MM.1S (cell line): ENCODE results near the gene GNAI2.

Experiments used
- DNase-seq: peaks from one replicate; pipeline ENCODE4 v3.0.0-alpha.2; 2015
- H2AFZ ChIP-seq: fragments of 300-600 bp; sonication (generic); 2 replicates; pipeline ENCODE4 v1.6.0; 2016; ENCODE audit warnings: antibody characterized with exemption, low read length
- H3F3A ChIP-seq: fragments of 300-600 bp; sonication (generic); 2 replicates; pipeline ENCODE4 v1.6.1; 2016; ENCODE audit warnings: mild to moderate bottlenecking, antibody characterized with exemption, low read length, moderate library complexity, mixed read lengths; ENCODE audit not compliant: insufficient read depth
- H3K27ac ChIP-seq: fragments of 300-600 bp; sonication (generic); 2 replicates; pipeline ENCODE4 v1.5.1; 2016; ENCODE audit warnings: mild to moderate bottlenecking, low read length
- H3K27me3 ChIP-seq: fragments of 300-600 bp; sonication (generic); replicated peaks from 2 replicates; pipeline ENCODE4 v1.6.0; 2016; ENCODE audit warnings: low read length; ENCODE audit not compliant: insufficient read depth
- H3K36me3 ChIP-seq: fragments of 300-600 bp; sonication (generic); replicated peaks from 2 replicates; pipeline ENCODE4 v1.6.1; 2016; ENCODE audit warnings: mild to moderate bottlenecking, low read length, mixed read lengths; ENCODE audit not compliant: insufficient read depth
- H3K4me1 ChIP-seq: fragments of 300-600 bp; sonication (generic); 2 replicates; pipeline ENCODE4 v1.6.1; 2016; ENCODE audit warnings: low read length, mixed read lengths
- H3K4me2 ChIP-seq: fragments of 300-600 bp; sonication (generic); 2 replicates; pipeline ENCODE4 v1.6.0; 2016; ENCODE audit warnings: low read depth, low read length
- H3K4me3 ChIP-seq: fragments of 300-600 bp; sonication (generic); 2 replicates; pipeline ENCODE4 v1.5.1; 2016; ENCODE audit warnings: low read length, mixed read lengths
- H3K79me2 ChIP-seq: fragments of 300-600 bp; sonication (generic); 2 replicates; pipeline ENCODE4 v1.6.1; 2016; ENCODE audit warnings: mixed run types, low read length, mixed read lengths
- H3K9ac ChIP-seq: fragments of 300-600 bp; sonication (generic); 2 replicates; pipeline ENCODE4 v1.6.1; 2016; ENCODE audit warnings: low read length, mixed read lengths
- H3K9me2 ChIP-seq: fragments of 300-600 bp; sonication (generic); replicated peaks from 2 replicates; pipeline ENCODE4 v1.6.1; 2016; ENCODE audit warnings: mild to moderate bottlenecking, low read length, mixed read lengths; ENCODE audit not compliant: insufficient read depth
- H3K9me3 ChIP-seq: fragments of 300-600 bp; sonication (generic); replicated peaks from 2 replicates; pipeline ENCODE4 v1.6.1; 2016; ENCODE audit warnings: mild to moderate bottlenecking, low read length, mixed read lengths; ENCODE audit not compliant: insufficient read depth
- H4K20me1 ChIP-seq: fragments of 300-600 bp; sonication (generic); 2 replicates; pipeline ENCODE4 v1.6.1; 2016; ENCODE audit warnings: mild to moderate bottlenecking, low read length, moderate library complexity, mixed read lengths; ENCODE audit not compliant: insufficient read depth
- EZH2 ChIP-seq: fragments of 300-600 bp; sonication (generic); optimal IDR thresholded peaks from 2 replicates; pipeline ENCODE3; 2017; ENCODE audit warnings: low read depth, mild to moderate bottlenecking, antibody characterized with exemption, low read length, mixed read lengths
- EZH2phosphoT487 ChIP-seq: fragments of 300-600 bp; sonication (generic); IDR thresholded peaks from 2 replicates; pipeline ENCODE4 v1.6.1; 2018; ENCODE audit warnings: antibody characterized with exemption, low read length
- TF ChIP-seq, protein P1 (sequence below): fragments of 300-600 bp; sonication (generic); IDR thresholded peaks from 2 replicates; pipeline ENCODE4 v1.5.1; 2016; ENCODE audit warnings: antibody characterized with exemption, low read length, mixed read lengths

GNAI2 gene

DNA sequence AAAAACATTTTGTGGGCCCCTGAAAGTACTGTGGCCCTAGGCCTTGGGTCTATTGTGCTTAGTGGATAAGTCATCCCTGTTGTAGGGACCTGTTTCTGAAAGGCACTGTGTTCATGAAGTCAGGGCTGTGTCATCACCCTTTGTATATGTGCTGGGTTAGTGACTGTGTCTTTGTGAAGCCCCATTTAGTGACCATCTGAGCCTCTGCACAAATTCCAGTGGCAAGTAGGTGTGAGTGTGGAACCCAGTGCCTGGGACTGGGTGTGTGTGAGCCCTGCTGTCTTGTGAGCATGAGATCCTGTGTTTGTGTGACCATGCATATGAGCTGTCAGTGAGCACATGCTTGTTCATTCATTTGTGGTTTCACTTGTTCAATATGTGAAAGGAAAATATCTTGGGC is 68.6 kb downstream of the GNAI2 start:
- Histone ChIP-seq H2AFZ (no peak overlapping the region), H3K4me1 (peaks cover 5% of the 10 kb centered on the region; the same call in 1 of the 2 replicates)
- no peak for DNase-seq

More for the DNA sequence above, 68.6 kb downstream of the GNAI2 start:
- Histone ChIP-seq H3K27me3 (no peaks in the 10 kb centered on the region), H3K9me2 (no peaks in the 10 kb centered on the region), H3K4me3 (no peak overlapping the region), H3K9me3 (no peaks in the 10 kb centered on the region), H4K20me1 (no peaks in the 10 kb centered on the region), H3K9ac (no peak overlapping the region), H3F3A (0 out of 2 replicates have a peak, but pooled peaks cover 1% of the 10 kb centered on the region), H3K27ac (no peak overlapping the region), H3K4me2 (no peak overlapping the region), H3K36me3 (no peaks in the 10 kb centered on the region), H3K79me2 (0 out of 2 replicates have a peak, but pooled peaks cover 3% of the 10 kb centered on the region)
- TF ChIP-seq, protein P1, sequence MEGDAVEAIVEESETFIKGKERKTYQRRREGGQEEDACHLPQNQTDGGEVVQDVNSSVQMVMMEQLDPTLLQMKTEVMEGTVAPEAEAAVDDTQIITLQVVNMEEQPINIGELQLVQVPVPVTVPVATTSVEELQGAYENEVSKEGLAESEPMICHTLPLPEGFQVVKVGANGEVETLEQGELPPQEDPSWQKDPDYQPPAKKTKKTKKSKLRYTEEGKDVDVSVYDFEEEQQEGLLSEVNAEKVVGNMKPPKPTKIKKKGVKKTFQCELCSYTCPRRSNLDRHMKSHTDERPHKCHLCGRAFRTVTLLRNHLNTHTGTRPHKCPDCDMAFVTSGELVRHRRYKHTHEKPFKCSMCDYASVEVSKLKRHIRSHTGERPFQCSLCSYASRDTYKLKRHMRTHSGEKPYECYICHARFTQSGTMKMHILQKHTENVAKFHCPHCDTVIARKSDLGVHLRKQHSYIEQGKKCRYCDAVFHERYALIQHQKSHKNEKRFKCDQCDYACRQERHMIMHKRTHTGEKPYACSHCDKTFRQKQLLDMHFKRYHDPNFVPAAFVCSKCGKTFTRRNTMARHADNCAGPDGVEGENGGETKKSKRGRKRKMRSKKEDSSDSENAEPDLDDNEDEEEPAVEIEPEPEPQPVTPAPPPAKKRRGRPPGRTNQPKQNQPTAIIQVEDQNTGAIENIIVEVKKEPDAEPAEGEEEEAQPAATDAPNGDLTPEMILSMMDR, result no peak
- TF ChIP-seq EZH2 (no peak), EZH2phosphoT487 (no peak)
